Skeletal muscle cell (primary cell): ENCODE measurements around the gene CBX3.

Experiments
- DNase-seq: peaks from one replicate; pipeline ENCODE4 v3.0.0-alpha.2; 2010; ENCODE audit warnings: low read depth
- H3K4me3 ChIP-seq: 2 replicates; pipeline ENCODE4 v1.5.1; 2011; ENCODE audit warnings: low read depth, mild to moderate bottlenecking, control low read depth, low read length, moderate library complexity

CBX3 gene

DNA sequence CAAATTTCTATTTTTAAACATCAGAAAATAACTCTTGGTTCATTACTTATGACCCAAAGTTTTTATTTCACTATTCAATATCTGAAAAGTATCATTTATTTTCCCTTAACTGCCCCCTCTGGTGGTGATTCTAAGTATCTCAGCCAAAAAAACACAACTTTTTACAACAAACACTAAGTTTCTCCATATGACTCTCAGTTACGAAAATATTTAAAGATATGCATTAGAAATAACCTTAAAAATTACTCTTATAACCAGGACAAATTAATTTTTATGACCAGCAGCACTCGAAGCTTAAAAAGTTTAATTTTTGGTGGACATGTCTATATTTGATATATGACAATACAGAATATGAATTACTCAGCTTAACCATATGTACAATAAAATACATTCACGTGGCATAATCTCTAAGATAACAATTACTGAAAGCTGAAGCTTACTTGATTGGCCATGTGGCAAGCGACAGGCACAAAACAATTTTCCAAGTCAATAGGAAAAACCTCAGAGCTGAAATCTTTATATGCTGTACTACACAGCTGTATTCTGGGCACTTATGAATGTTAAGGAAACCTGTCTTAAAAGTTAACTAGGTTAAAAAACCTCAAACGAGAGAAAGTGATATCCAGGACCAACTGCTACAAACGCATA is 3.3 kb upstream of the CBX3 start:
- peak overlapping the region; percentile 88 for H3K4me3 ChIP-seq
- DNase-seq = no peak

GRCh38 chr7:26198781-26199169 is 2.8 kb upstream of the CBX3 start:
- no peak for DNase-seq
- peak overlapping the region; percentile 88 for H3K4me3 ChIP-seq

DNA sequence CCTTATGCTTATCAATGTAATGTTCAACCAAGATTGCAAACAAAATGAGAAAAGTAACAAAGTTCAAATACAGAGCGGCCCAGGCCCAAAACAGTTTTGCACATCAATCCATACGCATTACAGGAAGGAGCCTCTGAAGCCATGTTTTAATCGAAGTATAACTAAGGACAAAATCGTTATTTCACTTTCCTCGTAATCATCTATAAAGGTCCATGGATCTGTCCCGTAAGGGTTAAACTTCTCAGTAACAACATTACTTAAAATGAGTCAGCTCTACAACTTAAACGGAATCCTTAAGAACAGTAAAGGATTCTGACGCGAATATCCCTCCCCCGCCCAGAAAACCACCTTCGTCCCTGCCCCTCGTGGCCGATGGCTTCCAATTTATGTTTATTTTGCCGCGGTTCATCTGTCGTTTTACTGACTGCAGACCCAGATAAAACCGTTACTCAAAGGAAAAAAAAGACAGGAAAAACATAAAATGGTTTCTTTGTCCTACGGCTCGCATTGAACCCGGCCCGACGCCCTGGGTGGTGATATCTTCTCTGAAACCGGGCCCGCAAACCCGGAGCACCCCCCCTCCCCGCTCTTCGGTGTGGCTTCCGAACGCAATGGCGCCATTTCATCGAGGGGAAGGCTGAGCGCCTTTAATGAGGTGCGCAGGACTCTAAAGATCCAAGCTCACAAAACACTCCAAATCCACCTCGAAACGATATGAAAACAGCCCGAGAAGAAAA is 2.1 kb upstream of the CBX3 start:
- H3K4me3 ChIP-seq = peak overlapping the region; percentile 88
- no peak for DNase-seq

GRCh38 chr7:26200038-26200443 is 1.5 kb upstream of the CBX3 start:
- H3K4me3 ChIP-seq = peak overlapping the region; percentile 88
- DNase-seq = no peak

DNA sequence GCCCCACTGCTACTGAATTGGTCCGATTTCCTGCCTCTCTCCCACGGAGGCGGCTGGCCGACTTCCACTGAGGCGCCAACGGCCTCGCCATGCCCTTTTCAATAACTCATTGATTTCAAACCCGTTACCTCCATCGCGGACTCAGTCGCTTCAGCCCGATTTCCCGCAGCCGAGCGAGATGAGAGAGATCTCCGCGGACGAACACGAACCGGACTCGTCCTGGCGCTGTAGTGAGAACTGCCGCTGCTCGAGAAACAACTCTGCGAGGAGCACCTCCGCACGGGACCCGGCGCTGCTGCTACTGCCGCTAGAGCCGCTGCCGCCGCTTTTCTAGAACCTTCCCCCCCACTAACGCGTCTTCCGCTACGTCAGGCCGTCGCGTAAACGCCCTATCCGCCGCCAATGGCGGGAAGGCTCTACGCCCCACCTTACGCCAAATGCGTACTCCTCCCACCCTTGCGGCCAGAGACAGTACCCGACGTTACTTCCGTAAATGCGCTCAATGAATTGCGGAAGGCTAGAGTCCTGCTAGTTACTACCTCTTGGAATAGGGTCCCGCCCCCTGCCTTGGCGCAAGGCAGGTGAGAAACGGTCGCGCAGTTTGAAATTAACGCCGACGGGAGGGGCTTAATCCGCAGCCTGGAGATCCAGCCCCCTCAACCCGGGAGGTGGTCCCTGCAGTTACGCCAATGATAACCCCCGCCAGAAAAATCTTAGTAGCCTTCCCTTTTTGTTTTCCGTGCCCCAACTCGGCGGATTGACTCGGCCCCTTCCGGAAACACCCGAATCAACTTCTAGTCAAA is 900 bp upstream of the CBX3 start, which contains the start of gene HNRNPA2B1:
Gene HNRNPA2B1, minus strand, starts transcription at position 303 of the 803 bp plus-strand sequence. Its CDS starts 169 bp downstream, at position 134.
- peak within 1 kb of the TSS; percentile 88 for H3K4me3 ChIP-seq
- peak; percentile 93 for DNase-seq

DNA sequence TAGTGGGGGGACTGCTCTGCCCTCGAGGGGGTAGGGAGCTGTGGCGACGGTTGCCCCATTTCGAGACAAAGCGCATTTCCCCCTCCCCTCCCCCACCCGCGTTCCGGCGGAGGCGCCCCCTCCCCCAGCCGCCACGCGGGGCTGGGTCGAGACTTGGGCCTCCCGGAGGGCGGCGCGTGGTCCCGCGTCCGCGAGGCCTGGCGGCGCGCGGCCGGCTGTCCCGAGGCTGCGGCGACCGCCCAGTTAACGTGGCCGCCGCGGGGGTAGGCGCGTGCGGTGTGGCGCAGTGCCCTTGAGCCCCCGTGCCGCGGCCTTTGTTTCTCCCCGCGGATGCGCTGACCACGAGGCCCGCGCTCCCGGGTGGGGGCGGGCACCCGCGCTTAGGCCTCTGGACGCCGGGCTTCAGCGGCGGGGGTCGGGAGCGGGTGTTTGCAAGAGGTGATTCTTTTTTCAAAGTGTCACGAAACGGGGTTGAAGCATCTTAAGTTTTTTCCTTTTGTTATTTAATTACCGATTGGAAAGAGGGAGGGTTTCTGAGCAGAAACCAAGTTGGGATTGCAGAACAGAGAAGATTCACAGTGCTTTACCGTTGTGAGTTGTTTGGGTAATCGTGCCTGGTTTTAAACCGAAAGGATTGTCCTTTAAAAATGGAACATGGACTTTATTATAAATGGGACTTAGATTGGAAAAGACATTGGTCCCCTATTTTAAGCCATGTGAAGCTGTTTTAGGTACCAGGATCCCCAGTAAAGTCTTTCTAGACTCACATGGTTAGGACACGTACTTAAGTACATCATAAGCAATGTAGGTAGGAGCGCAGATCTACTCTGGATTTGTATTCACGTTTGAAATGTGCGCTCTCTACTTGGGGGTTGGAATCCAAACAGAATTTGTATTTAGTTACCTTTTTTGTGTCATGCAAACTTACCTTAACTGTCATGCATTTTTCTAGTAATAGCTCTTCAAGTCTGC is 760 bp downstream of the CBX3 start:
- DNase-seq = no peak
- peak overlapping the region; percentile 88 for H3K4me3 ChIP-seq

- peak overlapping the region; percentile 88 for H3K4me3 ChIP-seq
- DNase-seq = no peak
Measured at GRCh38 chr7:26203016-26203415, 1.5 kb downstream of the CBX3 start.

GRCh38 chr7:26208040-26208439 is 6.5 kb downstream of the CBX3 start:
- no peak for DNase-seq
- no peak overlapping the region for H3K4me3 ChIP-seq

DNA sequence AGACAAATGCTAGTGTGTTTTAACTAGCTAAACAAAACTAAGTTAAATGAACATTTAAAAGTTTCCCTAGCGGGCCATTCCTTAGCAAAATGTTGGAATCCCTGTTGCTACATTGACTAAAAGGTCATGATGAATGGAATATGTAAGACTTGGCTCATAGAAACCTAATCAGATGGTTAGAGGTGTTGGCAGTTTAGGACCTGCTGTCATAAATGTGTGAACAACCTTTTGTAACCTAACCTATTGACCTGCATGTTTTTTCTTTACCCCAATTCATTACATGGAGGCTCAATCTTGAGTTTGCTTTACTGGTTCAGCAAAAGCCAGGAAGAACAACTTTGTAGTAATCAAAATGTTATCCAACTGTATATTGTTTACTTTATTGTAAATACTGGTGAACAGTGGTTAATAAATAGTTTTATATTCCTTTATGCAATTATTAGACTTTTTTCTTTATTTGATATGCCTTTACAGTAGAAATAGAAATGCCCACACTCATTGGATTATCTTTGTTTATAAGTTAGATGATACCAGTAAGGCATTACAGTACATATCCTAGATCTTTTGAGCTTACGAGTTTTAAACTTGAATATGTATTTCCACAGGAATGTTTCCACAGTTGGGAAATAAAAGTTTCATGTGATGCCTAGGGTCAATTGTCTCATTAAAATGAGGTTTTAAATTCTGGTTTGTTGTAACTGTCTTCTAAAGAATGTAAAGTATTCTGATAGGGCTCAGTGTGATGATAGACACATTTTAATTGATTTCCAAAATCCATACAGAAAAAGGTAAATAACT is 11.6 kb downstream of the CBX3 start:
- no peak for DNase-seq

DNA sequence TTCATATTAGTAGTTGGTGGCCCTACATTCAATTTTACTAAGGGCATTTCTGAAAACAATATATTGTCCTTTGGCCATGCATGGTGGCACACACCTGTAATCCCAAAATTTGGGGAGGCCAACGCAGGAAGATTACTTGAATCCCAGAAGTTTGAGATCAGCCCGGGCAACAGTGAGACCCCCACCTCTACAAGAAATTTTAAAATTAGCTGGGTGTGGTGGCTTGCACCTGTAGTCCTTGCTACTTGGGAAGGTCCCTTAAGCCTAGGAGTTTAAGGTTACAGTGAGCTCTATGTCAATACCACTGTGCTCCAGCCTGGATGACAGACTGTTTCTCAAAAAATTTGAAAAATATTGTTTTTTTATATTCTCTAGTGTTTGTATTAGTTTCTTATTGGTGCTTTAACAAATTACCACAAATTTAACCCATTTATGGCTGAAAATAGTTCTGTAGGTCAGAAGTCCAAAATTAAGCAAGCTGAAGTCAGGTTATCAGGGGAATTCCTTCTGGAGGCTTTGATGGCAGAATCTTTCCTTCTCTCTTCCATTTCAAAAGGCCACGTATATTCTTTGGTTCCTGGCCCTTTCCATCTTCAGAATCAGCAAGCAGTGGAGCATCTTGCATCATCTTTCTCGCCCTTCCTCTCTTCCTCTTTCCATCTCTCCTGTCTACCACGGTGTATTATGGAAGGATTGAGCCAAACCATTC is 12.4 kb downstream of the CBX3 start:
- no peak overlapping the region for H3K4me3 ChIP-seq
- DNase-seq = no peak

More for the DNA sequence above, 11.6 kb downstream of the CBX3 start:
- no peak overlapping the region for H3K4me3 ChIP-seq

DNA sequence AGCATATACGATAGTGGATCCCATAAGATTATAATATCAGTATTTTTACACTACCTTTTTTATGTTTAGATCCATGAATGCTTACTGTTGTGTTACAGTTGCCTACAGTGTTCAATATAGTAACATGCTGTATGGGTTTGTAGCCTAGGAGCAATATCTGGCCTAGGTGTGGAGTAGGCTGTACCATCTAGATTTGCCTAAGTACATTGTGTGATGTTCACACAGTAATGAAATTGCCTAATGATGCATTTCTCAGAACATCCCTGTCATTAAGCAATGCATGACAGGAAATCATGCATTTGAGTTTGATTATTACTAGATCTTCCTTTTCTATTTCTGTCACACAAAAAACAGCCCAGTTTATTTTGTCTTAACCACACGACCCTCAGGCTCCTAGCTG is 14.5 kb downstream of the CBX3 start:
- H3K4me3 ChIP-seq = no peak overlapping the region
- no peak for DNase-seq

DNA sequence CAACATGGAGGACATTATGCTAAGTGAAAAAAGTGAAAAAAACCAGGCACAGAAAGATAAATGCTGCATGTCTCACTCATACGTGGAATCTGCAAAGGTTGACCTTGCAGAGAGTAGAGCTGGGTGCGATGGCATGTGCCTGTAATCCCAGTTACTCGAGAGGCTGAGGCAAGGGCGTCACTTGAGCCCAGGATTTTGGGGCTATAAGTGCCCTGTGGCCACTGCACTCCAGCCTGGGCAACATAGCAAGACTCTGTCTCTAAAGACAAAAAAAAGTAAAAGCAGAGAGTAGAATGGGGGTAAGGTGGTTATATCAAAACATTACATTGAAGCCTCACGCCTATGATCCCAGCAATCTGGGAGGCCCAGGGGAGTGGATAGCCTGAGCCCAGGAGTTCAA is 22.8 kb downstream of the CBX3 start:
- no peak overlapping the region for H3K4me3 ChIP-seq
- DNase-seq = no peak

DNA sequence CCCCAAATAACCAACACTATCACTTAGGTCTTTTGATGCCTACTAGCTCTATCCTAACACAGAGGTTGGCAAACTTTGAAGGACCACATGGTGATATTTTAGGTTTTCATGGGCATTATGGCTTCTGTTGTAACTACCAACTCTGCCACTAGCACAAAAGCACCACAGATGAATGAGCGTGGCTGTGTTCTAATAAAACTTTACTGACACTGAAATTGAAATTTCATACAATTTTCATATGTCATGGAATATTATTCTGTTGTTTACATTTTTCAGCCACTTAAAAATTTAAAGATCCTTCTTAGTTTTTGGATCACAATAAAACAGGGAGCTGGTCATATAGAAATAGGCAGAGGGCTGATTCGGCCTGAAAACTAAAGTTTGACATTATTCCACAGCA is 26.4 kb downstream of the CBX3 start:
- no peak for DNase-seq
- no peak overlapping the region for H3K4me3 ChIP-seq

DNA sequence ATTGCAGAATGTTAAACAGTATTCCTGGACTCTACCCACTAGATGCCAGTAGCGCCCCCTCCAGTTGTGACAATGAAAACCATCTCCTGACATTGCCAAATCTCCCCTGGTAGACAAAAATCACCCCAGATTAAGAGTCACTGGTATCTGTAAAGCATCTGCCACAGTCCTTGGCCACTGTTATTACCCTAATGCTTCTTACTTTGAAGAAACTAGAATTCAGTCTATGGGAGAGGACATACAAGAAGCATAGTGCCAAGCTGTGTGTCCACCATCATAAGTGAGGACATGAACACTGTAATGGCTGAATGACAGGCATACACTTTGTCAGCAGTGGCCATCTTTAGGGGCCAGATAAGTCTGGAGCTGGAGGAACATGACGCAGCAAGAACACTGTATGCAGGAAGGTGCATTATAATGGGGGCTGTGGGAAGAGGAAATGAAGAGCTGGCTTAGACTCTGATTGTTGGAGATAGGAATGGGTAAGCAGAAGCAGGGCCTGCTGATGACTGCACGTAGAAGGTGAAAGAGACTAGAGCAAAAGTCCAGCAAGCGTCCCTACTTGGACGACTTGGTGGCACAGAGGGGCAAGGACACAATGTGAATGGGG is 32.5 kb downstream of the CBX3 start:
- H3K4me3 ChIP-seq = no peak overlapping the region
- DNase-seq = no peak

DNA sequence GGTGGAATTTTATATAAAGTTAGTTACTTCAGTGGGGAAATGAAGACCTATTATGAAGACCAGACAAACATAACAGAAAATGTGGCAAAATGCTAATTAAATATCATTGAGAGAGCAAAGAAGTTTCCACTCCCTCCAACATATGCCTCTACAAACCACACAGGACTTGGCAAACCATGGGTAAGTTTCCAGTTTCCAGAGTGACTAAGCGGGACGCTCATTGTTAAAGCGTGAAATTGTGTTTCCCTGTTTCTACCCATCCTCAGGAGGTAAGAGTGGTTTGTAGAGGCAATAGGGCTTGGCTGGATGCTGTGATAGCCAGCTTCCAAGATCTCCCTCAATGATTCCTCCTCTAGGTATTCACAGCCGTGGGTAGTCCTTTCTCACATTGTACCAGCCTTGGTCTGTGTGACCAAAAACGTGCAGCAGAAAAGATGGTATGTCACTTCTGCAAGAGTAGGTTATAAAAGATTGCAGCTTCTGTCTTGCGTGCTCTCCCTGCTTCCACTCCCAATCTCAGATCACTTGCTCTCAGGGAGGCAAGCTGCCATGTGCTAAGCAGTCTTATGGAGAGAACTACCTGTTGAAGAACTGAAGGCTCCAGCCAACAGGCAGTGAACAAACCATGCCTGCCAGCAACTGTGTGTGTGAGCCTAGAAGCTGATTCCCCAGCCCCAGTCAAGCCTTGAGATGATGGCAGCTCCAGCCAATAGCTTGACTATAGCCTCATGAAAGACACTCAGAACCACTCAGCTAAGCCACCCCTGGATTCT is 35.7 kb downstream of the CBX3 start:
- no peak for DNase-seq
- H3K4me3 ChIP-seq = no peak overlapping the region

DNA sequence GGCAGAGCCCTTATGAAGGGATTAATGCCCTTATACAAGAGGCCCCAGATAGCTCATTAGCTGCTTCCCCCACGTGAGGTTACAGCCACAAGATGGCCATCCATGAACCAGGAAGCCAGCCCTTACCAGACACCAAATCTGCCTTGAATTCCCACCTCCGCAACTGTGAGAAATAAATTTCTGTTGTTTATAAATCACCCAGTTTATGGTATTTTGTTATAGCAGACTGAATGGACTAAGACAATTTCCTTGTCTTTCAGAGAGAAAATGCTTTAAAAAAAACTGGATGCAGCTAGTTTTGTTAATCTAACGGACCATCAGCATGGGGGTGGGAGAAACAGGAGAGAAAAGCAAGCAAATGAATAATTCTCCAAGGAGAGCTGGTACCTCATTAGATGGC is 36.5 kb downstream of the CBX3 start:
- DNase-seq = no peak
- H3K4me3 ChIP-seq = no peak overlapping the region

DNA sequence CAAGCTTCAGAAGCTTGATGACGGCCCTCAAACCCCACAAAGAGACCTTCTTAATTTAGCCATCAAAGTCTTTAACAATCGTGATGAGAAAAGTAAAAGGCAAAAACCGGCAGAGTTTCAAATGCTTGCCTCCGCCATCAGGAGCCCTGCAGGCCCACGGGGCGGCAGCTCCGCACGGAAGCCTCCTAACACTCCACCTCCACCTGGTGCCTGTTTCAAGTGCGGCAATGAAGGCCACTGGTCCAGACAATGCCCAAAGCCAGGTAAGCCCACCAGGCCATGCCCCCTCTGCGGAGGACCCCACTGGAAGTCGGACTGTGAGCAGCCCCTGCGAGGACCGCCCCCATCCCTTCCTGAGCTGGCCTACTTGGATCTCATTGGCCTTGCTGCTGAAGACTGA is 43.6 kb downstream of the CBX3 start:
- H3K4me3 ChIP-seq = no peak overlapping the region
- DNase-seq = no peak
